AG04449 (cell line): ENCODE measurements around the gene EMC9.
"Not testable (repeated sequence)": the region's sequence is repeated elsewhere in the genome, so short reads cannot be mapped to it uniquely, and the experiment has no call there.

Source experiments
- CTCF ChIA-PET: fragments of 350-600 bp; formaldehyde crosslinking; extraction: SDS; loops from one replicate; lab custom pipeline; 2021; ENCODE audit warnings: antibody characterized with exemption; lab: Yijun Ruan, JAX
- POLR2A ChIA-PET: fragments of 400-600, 350-600 bp; formaldehyde crosslinking; extraction: SDS; loops from one replicate; lab custom pipeline; 2020; ENCODE audit warnings: antibody characterized with exemption, inconsistent platforms; lab: Yijun Ruan, JAX
- DNase-seq: peaks from one replicate; pipeline ENCODE4 v3.0.0-alpha.2; 2010; ENCODE audit warnings: low read depth, low spot score
- H3K4me3 ChIP-seq: 2 replicates; pipeline ENCODE4 v1.5.1; 2011; ENCODE audit warnings: low read depth, mild to moderate bottlenecking, control low read depth, low read length
- CTCF ChIP-seq: IDR thresholded peaks from one replicate; pipeline ENCODE4 v1.5.1; 2011; ENCODE audit warnings: mild to moderate bottlenecking, moderate library complexity, low read length, control low read depth, inconsistent platforms; ENCODE audit not compliant: insufficient read depth; ENCODE audit errors: missing control alignments

Gene EMC9

GRCh38 chr14:24108336-24108874 lies 33.0 kb downstream of the EMC9 start:
- no peak for DNase-seq
- POLR2A ChIA-PET: interaction anchor here (0.6 to 3.9 kb wide), 6 partner anchors 11 to 464 kb away, joined by 3 to 24 read pairs (median 4); partner anchors contain the start of gene PCK2
- CTCF ChIA-PET: interaction anchor here (0.7 to 7.7 kb wide), 24 partner anchors 8 to 200 kb away, joined by 3 to 247 read pairs (median 9); partner anchors contain the start of genes CIDEB, IRF9, PCK2 and PSME1
- TF ChIP-seq CTCF: no peak
- H3K4me3 ChIP-seq: no peak overlapping the region

- DNase-seq: no peak
- TF ChIP-seq CTCF: no peak
- CTCF ChIA-PET: interaction anchor here (1.0 to 7.7 kb wide), 11 partner anchors 11 to 54 kb away, joined by 3 to 247 read pairs (median 19); partner anchors contain the start of genes IRF9, PCK2, PSME1 and PSME2
- H3K4me3 ChIP-seq: no peak overlapping the region
- POLR2A ChIA-PET: interaction anchor here (2.1 to 3.9 kb wide), 3 partner anchors 7 to 49 kb away, joined by 8 to 24 read pairs (median 20); partner anchors contain the start of genes DCAF11, NRL and PCK2
Observed at GRCh38 chr14:24106672-24107271, 34.6 kb downstream of the EMC9 start.

GRCh38 chr14:24105609-24106239 lies 35.7 kb downstream of the EMC9 start:
- POLR2A ChIA-PET: interaction anchor here (1.1 to 3.9 kb wide), 3 partner anchors 8 to 11 kb away, joined by 3 to 24 read pairs (median 8); partner anchors contain the start of genes DCAF11, NRL and PCK2
- H3K4me3 ChIP-seq, DNase-seq: not testable (repeated sequence)
- CTCF ChIA-PET: interaction anchor here (1.2 to 7.7 kb wide), 6 partner anchors 11 to 202 kb away, joined by 3 to 247 read pairs (median 15); partner anchors contain the start of genes CIDEB, IRF9 and PCK2

- POLR2A ChIA-PET: interaction anchor here (1.4 to 3.0 kb wide), 2 partner anchors 9 to 10 kb away, joined by 4 to 15 read pairs; partner anchors contain the start of genes DCAF11 and PCK2
Observed at GRCh38 chr14:24103451-24103850, 37.9 kb downstream of the EMC9 start.

GRCh38 chr14:24102357-24103048 lies 38.9 kb downstream of the EMC9 start:
- no peak for TF ChIP-seq CTCF
- CTCF ChIA-PET: interaction anchor here (0.9 to 1.5 kb wide), 6 partner anchors 8 to 195 kb away, joined by 3 to 10 read pairs (median 3); partner anchors contain the start of gene IRF9
- no peak for DNase-seq
- no peak overlapping the region for H3K4me3 ChIP-seq
- POLR2A ChIA-PET: interaction anchor here (0.7 to 3.0 kb wide), 4 partner anchors 8 to 33 kb away, joined by 3 to 15 read pairs (median 4); partner anchors contain the start of genes DCAF11, NRL and PCK2

More at GRCh38 chr14:24103451-24103850, 37.9 kb downstream of the EMC9 start:
- DNase-seq: no peak
- CTCF ChIA-PET: interaction anchor here (1.0 to 7.7 kb wide), 4 partner anchors 9 to 47 kb away, joined by 3 to 164 read pairs (median 8); partner anchors contain the start of gene PCK2
- TF ChIP-seq CTCF: no peak
- no peak overlapping the region for H3K4me3 ChIP-seq
